Cardiac fibroblast (primary cell): ENCODE data around the gene SCOC.

Source experiments
- DNase-seq, 2 donors: peaks; one replicate each; pipeline versions ENCODE4 v3.0.0 to v3.0.0-alpha.2; 2010; ENCODE audit warnings: low read depth in 2 of 2
- H3K4me3 ChIP-seq, 2 donors: replicated peaks in 1 of 2; 1 replicate in 1 of 2; 2 replicates in 1 of 2; pipeline ENCODE4 v1.5.1; 2011; ENCODE audit warnings: low read depth in 2 of 2, low read length in 2 of 2, mild to moderate bottlenecking in 2 of 2, moderate library complexity in 1 of 2
- CTCF ChIP-seq: IDR thresholded peaks from one replicate; pipeline ENCODE4 v1.5.1; 2011; ENCODE audit warnings: low read depth, mild to moderate bottlenecking, low read length, inconsistent platforms

Gene SCOC

GRCh38 chr4:140333523-140333922, 39.9 kb upstream of the SCOC start:
- H3K4me3 ChIP-seq: no peak overlapping the region
- no peak for TF ChIP-seq CTCF
- DNase-seq: no peak

GRCh38 chr4:140335076-140335475, 38.4 kb upstream of the SCOC start:
- H3K4me3 ChIP-seq: no peak overlapping the region
- DNase-seq: no peak
- no peak for TF ChIP-seq CTCF

DNA sequence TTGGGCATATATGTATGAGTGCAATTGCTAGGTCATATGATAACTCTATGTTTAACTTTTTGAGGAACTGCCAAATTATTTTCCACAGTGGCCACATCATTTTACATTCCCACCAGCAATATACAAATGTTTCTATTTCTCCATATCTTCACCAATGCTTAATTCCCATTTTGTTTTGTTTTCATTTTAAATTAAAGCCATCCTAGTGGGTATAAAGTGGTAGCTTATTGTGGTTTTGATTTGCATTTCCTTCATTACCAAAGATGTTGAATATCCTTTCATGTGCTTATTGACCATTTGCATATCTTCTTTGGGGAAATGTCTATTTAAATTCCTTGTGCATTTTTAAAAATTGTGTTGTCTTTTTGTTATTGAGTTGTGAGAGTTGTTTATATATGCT, 36.7 kb upstream of the SCOC start:
- no peak for TF ChIP-seq CTCF
- H3K4me3 ChIP-seq: no peak overlapping the region
- no peak for DNase-seq

GRCh38 chr4:140342620-140343019, 30.8 kb upstream of the SCOC start:
- DNase-seq: no peak

GRCh38 chr4:140343303-140343702, 30.1 kb upstream of the SCOC start:
- H3K4me3 ChIP-seq: no peak overlapping the region
- TF ChIP-seq CTCF: no peak
- peak; percentile 28 to 45 for DNase-seq

More at GRCh38 chr4:140342620-140343019, 30.8 kb upstream of the SCOC start:
- H3K4me3 ChIP-seq: no peak overlapping the region
- TF ChIP-seq CTCF: no peak

- TF ChIP-seq CTCF: no peak
- H3K4me3 ChIP-seq: no peak overlapping the region
- peak in 1 of 2 donors; percentile 53 for DNase-seq
Observed at GRCh38 chr4:140344101-140344500, 29.3 kb upstream of the SCOC start.

GRCh38 chr4:140344621-140345020, 28.8 kb upstream of the SCOC start:
- no peak for TF ChIP-seq CTCF
- H3K4me3 ChIP-seq: no peak overlapping the region
- no peak for DNase-seq
